K562 (cell line): ENCODE results near the gene DOCK4. TPM values are rescaled to one million over a fixed set of nuclear protein-coding genes. Genes with fewer than 3 reads are reported as not detected.

ENCODE experiments used
- ATAC-seq: fragments of 200-7000 bp; cut with Tn5 transposase; 3 replicates; pipeline ENCODE4 v1.9.1; 2020; ENCODE audit warnings: moderate library complexity
- BruUV-seq: library from RNA; stranded (reverse); fragments of 400-500 nt; replicated peaks from 2 replicates; lab custom pipeline; 2021; lab: Mats Ljungman, UMichigan
- CTCF ChIA-PET: fragments of 300-600 bp; formaldehyde crosslinking; extraction: SDS; loops from one replicate; lab custom pipeline; 2021; ENCODE audit warnings: low intra/inter-chr PET ratio; lab: Yijun Ruan, JAX
- POLR2A ChIA-PET: fragments of 300-600, 350-650 bp; sonication (Branson Sonifier 250); formaldehyde crosslinking; extraction: SDS; loops from one replicate; lab custom pipeline; 2021; ENCODE audit warnings: antibody characterized with exemption, inconsistent platforms; lab: Yijun Ruan, JAX
- DNase-seq, 4 experiments: peaks; one replicate each; pipeline versions ENCODE4 v3.0.0 to v3.0.0-alpha.2; 2011 to 2018; ENCODE audit warnings: low spot score in 3 of 4, mixed read lengths in 3 of 4; ENCODE audit errors: extremely low read depth in 1 of 4
- FAIRE-seq: peaks from 2 replicates; lab custom pipeline; 2011; peaks lifted over from hg19 to GRCh38; lab: Jason Lieb, UNC
- H2AFZ ChIP-seq: 2 replicates; pipeline ENCODE4 v1.6.0; 2011; ENCODE audit warnings: low read depth, low read length, control low read depth, inconsistent platforms
- H3K27ac ChIP-seq: fragments of 200-600 bp; 3 replicates; pipeline ENCODE4 v1.8.0; 2011; ENCODE audit warnings: low read depth, mild to moderate bottlenecking, control low read depth, inconsistent platforms, low read length, moderate library complexity, mixed read lengths; ENCODE audit errors: extremely low read depth
- H3K27me3 ChIP-seq, 2 experiments: fragments of 300-600 bp in 1 of 2; 2 replicates in 1 of 2; 3 replicates in 1 of 2; pipeline versions ENCODE4 v1.6.0 to v1.8.0; 2011; ENCODE audit warnings: inconsistent platforms in 2 of 2, low read length in 2 of 2, mild to moderate bottlenecking in 1 of 2, mixed read lengths in 1 of 2, moderate library complexity in 1 of 2; ENCODE audit not compliant: control insufficient read depth in 2 of 2, insufficient read depth in 2 of 2
- H3K36me3 ChIP-seq: fragments of 300-600 bp; 3 replicates; pipeline ENCODE4 v1.8.0; 2011; ENCODE audit warnings: mild to moderate bottlenecking, low read length, inconsistent platforms; ENCODE audit not compliant: control insufficient read depth, insufficient read depth
- H3K4me1 ChIP-seq, 2 experiments: fragments of 200-600 bp in 1 of 2; replicated peaks in 1 of 2; 2 replicates in 1 of 2; 3 replicates in 1 of 2; pipeline versions ENCODE4 v1.5.1 to v1.8.0; 2011; ENCODE audit warnings: inconsistent platforms in 2 of 2, low read length in 2 of 2, mild to moderate bottlenecking in 1 of 2, mixed read lengths in 1 of 2, moderate library complexity in 1 of 2; ENCODE audit not compliant: control insufficient read depth in 2 of 2, insufficient read depth in 2 of 2
- H3K4me2 ChIP-seq: 2 replicates; pipeline ENCODE4 v1.6.1; 2011; ENCODE audit warnings: low read length, control low read depth, inconsistent platforms, mixed read lengths; ENCODE audit not compliant: insufficient read depth
- H3K4me3 ChIP-seq: fragments of 200-600 bp; sonication (generic), shearing (Covaris generic); 2 replicates; pipeline ENCODE4 v1.5.1; 2016; ENCODE audit warnings: control low read depth, inconsistent platforms
- H3K79me2 ChIP-seq: fragments of 200-600 bp; 3 replicates; pipeline ENCODE4 v1.8.0; 2011; ENCODE audit warnings: low read length, inconsistent platforms; ENCODE audit not compliant: control insufficient read depth, insufficient read depth
- H3K9ac ChIP-seq, 2 experiments: 2 replicates each; pipeline versions ENCODE4 v1.6.0 to v1.6.1; 2011; ENCODE audit warnings: low read depth in 2 of 2, low read length in 2 of 2, control low read depth in 1 of 2, inconsistent platforms in 1 of 2, mild to moderate bottlenecking in 1 of 2, mixed read lengths in 1 of 2; ENCODE audit not compliant: insufficient read depth in 1 of 2
- H3K9me1 ChIP-seq: one replicate; pipeline ENCODE4 v1.6.0; 2011; ENCODE audit warnings: inconsistent platforms, mild to moderate bottlenecking, low read length, moderate library complexity; ENCODE audit not compliant: control insufficient read depth, insufficient read depth
- H3K9me3 ChIP-seq: replicated peaks from 2 replicates; pipeline ENCODE4 v1.5.1; 2011; ENCODE audit warnings: low read depth, low read length, inconsistent platforms; ENCODE audit not compliant: control insufficient read depth, insufficient read depth
- H4K20me1 ChIP-seq: replicated peaks from 2 replicates; pipeline ENCODE4 v1.6.1; 2011; ENCODE audit warnings: low read length, inconsistent platforms, mixed read lengths; ENCODE audit not compliant: control insufficient read depth, insufficient read depth
- CBX3 ChIP-seq, 2 experiments: IDR thresholded peaks; 1 replicate in 1 of 2; 2 replicates in 1 of 2; pipeline ENCODE4 v1.6.1; 2012; ENCODE audit warnings: inconsistent platforms in 2 of 2, low read length in 2 of 2, borderline replicate concordance in 1 of 2, control low read depth in 1 of 2
- DIDO1 ChIP-seq: fragments of 450-650 bp; IDR thresholded peaks from 2 replicates; pipeline ENCODE4 v1.6.1; 2016; ENCODE audit warnings: low read depth, missing biosample characterization, missing genetic modification characterization
- FOXA1 ChIP-seq: fragments of 450-650 bp; IDR thresholded peaks from 2 replicates; pipeline ENCODE4 v1.6.1; 2016; ENCODE audit warnings: mild to moderate bottlenecking, borderline replicate concordance
- HLTF ChIP-seq: fragments of 450-650 bp; IDR thresholded peaks from 2 replicates; pipeline ENCODE4 v1.6.1; 2016
- PHB2 ChIP-seq: fragments of 450-650 bp; IDR thresholded peaks from 2 replicates; pipeline ENCODE4 v1.6.1; 2017; ENCODE audit warnings: low read depth
- RCOR1 ChIP-seq, 2 experiments: IDR thresholded peaks; 2 replicates each; pipeline ENCODE4 v1.6.1; 2012; ENCODE audit warnings: low read depth in 2 of 2, low read length in 2 of 2, borderline replicate concordance in 1 of 2, improper control_type of control experiment in 1 of 2
- ZNF12 ChIP-seq: sonication (generic); formaldehyde crosslinking; IDR thresholded peaks from 2 replicates; pipeline ENCODE4 v1.4.0; 2020; ENCODE audit warnings: mild to moderate bottlenecking, missing genetic modification reagents
- WGBS: fragments of 100-300 bp; shearing (Covaris generic); methylation state at CpG from one replicate; pipeline ENCODE4 v1.1.6; 2016; ENCODE audit warnings: low coverage, mixed read lengths; ENCODE audit not compliant: insufficient coverage; ENCODE audit errors: missing lambda C conversion rate; 5-methylcytosine and 5-hydroxymethylcytosine counted together
- in situ Hi-C: fragments of 300-500 bp; cut with MboI; formaldehyde crosslinking; loops from 4 replicates; pipeline ENCODE4 v1.15.0; 2018; ENCODE audit warnings: inconsistent platforms, mixed read lengths
- intact Hi-C: fragments of 100-400 bp; cut with micrococcal nuclease; formaldehyde crosslinking; loops from 2 replicates; pipeline ENCODE4 v1.14.2; 2022
- polyA plus RNA-seq, 8 experiments: library from polyadenylated mRNA; depleted of rRNA in 4 of 8; stranded (reverse) in 5 of 8; unstranded in 3 of 8; fragments of >200 nt; fragmentation: Nextera tagmentation in 2 of 8; fragmentation: Illumina TruSeq in 1 of 8; extraction: Ambion mirVana in 2 of 8; extraction: Trizol in 1 of 8; gene quantifications; 2 replicates each; pipeline versions ENCODE4 v1.2.1 to v1.2.3, GENCODE V29; 2011 to 2014; ENCODE audit warnings: inconsistent platforms in 1 of 8, missing spikeins in 1 of 8
- total RNA-seq, 7 experiments: library from RNA; depleted of rRNA in 6 of 7; stranded (reverse); fragments of >200 nt in 6 of 7; fragmentation: Illumina TruSeq in 2 of 7; extraction: Trizol in 2 of 7; gene quantifications; 2 replicates each; pipeline versions ENCODE4 v1.2.1 to v1.2.3, GENCODE V29; 2011 to 2021; ENCODE audit warnings: low replicate concordance in 1 of 7
- TF ChIP-seq, protein P1 (sequence below): fragments of 450-650 bp; formaldehyde crosslinking; IDR thresholded peaks from 2 replicates; pipeline ENCODE4 v1.4.0; 2020; ENCODE audit warnings: mild to moderate bottlenecking, mixed read lengths
- TF ChIP-seq, protein P2 (sequence below): fragments of 450-650 bp; formaldehyde crosslinking; IDR thresholded peaks from 2 replicates; pipeline ENCODE4 v1.4.0; 2020; ENCODE audit warnings: mild to moderate bottlenecking, moderate library complexity
- TF ChIP-seq, protein P3 (sequence below): sonication (generic); formaldehyde crosslinking; IDR thresholded peaks from 2 replicates; pipeline ENCODE4 v1.8.0; 2022; ENCODE audit warnings: mild to moderate bottlenecking, missing genetic modification reagents
- TF ChIP-seq, protein P4 (sequence below): fragments of 250-450 bp; sonication (Bioruptor Pico); IDR thresholded peaks from 2 replicates; pipeline ENCODE4 v1.8.0; 2022; ENCODE audit warnings: inconsistent platforms, mild to moderate bottlenecking, moderate library complexity, borderline replicate concordance
- TF ChIP-seq, protein P5 (sequence below): fragments of 250-450 bp; sonication (Bioruptor Pico); IDR thresholded peaks from 2 replicates; pipeline ENCODE4 v1.8.0; 2022; ENCODE audit warnings: moderate library complexity, mild to moderate bottlenecking, inconsistent platforms
- TF ChIP-seq, protein P6 (sequence below), 2 experiments: fragments of 450-650 bp; IDR thresholded peaks; 2 replicates each; pipeline ENCODE4 v1.6.1; 2016

DOCK4 gene
- total and polyA plus RNA-seq, 9 of the 15 experiments (the other 6 are each of a cell fraction or from before 2014, with no cell fraction given) = 0.42 to 5.7 (median 2.3) TPM

DNA sequence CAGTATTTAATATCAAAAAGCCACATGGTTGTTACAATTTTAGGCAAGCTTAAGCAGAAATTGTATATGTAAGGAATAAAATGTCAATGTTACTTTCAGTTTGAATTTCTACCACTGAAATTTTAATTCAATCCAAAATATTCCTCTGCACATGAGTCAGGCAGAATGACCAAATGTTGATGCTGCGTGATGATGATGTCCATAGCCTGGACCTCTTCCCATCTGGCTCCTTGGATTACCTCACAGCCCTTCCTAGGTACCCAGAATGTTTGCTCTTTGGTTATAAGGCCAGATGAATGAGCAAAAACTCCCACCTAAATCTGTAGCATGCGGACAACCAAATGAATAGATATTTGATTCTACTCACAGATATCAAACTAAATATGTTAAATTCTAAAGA lies 385.6 kb downstream of the DOCK4 start (continued):
- TF ChIP-seq, protein P1, sequence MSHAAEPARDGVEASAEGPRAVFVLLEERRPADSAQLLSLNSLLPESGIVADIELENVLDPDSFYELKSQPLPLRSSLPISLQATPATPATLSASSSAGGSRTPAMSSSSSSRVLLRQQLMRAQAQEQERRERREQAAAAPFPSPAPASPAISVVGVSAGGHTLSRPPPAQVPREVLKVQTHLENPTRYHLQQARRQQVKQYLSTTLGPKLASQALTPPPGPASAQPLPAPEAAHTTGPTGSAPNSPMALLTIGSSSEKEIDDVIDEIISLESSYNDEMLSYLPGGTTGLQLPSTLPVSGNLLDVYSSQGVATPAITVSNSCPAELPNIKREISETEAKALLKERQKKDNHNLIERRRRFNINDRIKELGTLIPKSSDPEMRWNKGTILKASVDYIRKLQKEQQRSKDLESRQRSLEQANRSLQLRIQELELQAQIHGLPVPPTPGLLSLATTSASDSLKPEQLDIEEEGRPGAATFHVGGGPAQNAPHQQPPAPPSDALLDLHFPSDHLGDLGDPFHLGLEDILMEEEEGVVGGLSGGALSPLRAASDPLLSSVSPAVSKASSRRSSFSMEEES (CRISPR knock-in tag) = no peak
- TF ChIP-seq, protein P2, sequence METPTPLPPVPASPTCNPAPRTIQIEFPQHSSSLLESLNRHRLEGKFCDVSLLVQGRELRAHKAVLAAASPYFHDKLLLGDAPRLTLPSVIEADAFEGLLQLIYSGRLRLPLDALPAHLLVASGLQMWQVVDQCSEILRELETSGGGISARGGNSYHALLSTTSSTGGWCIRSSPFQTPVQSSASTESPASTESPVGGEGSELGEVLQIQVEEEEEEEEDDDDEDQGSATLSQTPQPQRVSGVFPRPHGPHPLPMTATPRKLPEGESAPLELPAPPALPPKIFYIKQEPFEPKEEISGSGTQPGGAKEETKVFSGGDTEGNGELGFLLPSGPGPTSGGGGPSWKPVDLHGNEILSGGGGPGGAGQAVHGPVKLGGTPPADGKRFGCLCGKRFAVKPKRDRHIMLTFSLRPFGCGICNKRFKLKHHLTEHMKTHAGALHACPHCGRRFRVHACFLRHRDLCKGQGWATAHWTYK = no peak
- TF ChIP-seq PHB2 (no peak), HLTF (no peak)

DNA sequence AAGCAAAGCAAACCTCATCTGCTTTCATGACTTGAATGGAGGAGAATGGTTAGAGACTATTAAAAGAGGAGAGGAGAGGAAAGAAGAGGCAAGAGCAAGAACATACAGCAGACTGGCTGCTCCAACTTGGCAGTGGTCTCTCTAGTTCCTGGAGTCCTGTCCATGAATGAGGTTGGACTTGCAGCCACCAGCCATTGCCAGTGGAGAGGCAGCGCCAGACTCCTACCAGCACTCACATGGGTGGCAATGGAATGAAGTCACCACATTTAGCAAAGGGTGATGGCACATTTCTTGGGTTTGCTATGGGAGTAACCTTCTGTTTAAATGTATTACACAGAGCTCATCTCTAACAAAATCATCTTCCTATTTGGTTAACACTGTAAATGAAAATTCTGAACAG lies 386.1 kb downstream of the DOCK4 start:
- POLR2A ChIA-PET = no interaction called here
- DNase-seq (no peak), FAIRE-seq (no peak), ATAC-seq (no peak)
- Histone ChIP-seq H3K9ac (no peak overlapping the region), H3K27me3 (no peaks in the 10 kb centered on the region; a peak in 1 of 5 replicates), H3K9me1 (no peaks in the 10 kb centered on the region), H3K27ac (no peak overlapping the region), H2AFZ (no peak overlapping the region), H3K4me1 (no peaks in the 10 kb centered on the region), H3K4me2 (no peak overlapping the region), H3K36me3 (no peaks in the 10 kb centered on the region), H4K20me1 (no peaks in the 10 kb centered on the region), H3K79me2 (no peaks in the 10 kb centered on the region), H3K4me3 (no peak overlapping the region), H3K9me3 (no peaks in the 10 kb centered on the region)
- BruUV-seq = no TSS peak
- in situ Hi-C loops = no loop called here
- CTCF ChIA-PET = no interaction called here
- 0% methylated on average over 1 of the region's 1 CpG for WGBS
- intact Hi-C loops = no loop called here
- TF ChIP-seq, protein P3, sequence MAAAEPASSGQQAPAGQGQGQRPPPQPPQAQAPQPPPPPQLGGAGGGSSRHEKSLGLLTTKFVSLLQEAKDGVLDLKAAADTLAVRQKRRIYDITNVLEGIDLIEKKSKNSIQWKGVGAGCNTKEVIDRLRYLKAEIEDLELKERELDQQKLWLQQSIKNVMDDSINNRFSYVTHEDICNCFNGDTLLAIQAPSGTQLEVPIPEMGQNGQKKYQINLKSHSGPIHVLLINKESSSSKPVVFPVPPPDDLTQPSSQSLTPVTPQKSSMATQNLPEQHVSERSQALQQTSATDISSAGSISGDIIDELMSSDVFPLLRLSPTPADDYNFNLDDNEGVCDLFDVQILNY (CRISPR knock-in tag) = no peak
- TF ChIP-seq CBX3 (IDR thresholded peaks at IDR 0.05; ENCODE audit: borderline replicate concordance in 1 of 2, low read length in 2 of 2) = no peak
- no peak for TF ChIP-seq FOXA1
- TF ChIP-seq, protein P4, sequence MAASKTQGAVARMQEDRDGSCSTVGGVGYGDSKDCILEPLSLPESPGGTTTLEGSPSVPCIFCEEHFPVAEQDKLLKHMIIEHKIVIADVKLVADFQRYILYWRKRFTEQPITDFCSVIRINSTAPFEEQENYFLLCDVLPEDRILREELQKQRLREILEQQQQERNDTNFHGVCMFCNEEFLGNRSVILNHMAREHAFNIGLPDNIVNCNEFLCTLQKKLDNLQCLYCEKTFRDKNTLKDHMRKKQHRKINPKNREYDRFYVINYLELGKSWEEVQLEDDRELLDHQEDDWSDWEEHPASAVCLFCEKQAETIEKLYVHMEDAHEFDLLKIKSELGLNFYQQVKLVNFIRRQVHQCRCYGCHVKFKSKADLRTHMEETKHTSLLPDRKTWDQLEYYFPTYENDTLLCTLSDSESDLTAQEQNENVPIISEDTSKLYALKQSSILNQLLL (CRISPR knock-in tag) = no peak
- TF ChIP-seq, protein P5, sequence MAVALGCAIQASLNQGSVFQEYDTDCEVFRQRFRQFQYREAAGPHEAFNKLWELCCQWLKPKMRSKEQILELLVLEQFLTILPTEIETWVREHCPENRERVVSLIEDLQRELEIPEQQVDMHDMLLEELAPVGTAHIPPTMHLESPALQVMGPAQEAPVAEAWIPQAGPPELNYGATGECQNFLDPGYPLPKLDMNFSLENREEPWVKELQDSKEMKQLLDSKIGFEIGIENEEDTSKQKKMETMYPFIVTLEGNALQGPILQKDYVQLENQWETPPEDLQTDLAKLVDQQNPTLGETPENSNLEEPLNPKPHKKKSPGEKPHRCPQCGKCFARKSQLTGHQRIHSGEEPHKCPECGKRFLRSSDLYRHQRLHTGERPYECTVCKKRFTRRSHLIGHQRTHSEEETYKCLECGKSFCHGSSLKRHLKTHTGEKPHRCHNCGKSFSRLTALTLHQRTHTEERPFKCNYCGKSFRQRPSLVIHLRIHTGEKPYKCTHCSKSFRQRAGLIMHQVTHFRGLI (CRISPR knock-in tag) = no peak
- TF ChIP-seq, protein P6, sequence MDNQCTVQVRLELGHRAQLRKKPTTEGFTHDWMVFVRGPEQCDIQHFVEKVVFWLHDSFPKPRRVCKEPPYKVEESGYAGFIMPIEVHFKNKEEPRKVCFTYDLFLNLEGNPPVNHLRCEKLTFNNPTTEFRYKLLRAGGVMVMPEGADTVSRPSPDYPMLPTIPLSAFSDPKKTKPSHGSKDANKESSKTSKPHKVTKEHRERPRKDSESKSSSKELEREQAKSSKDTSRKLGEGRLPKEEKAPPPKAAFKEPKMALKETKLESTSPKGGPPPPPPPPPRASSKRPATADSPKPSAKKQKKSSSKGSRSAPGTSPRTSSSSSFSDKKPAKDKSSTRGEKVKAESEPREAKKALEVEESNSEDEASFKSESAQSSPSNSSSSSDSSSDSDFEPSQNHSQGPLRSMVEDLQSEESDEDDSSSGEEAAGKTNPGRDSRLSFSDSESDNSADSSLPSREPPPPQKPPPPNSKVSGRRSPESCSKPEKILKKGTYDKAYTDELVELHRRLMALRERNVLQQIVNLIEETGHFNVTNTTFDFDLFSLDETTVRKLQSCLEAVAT (IDR thresholded peaks at IDR 0.05) = no peak
- no peak for TF ChIP-seq ZNF12
- TF ChIP-seq RCOR1 (IDR thresholded peaks at IDR 0.05; ENCODE audit: borderline replicate concordance in 1 of 2, low read depth in 2 of 2, low read length in 2 of 2) = no peak
- TF ChIP-seq DIDO1 (tag) = no peak
